Pancreas (tissue), 10 donors: ENCODE data around the gene UBXN1. TPM values are rescaled to one million over a fixed set of nuclear protein-coding genes. Genes with fewer than 3 reads are reported as not detected.

ENCODE experiments used
- ATAC-seq, 4 donors: fragments of 200-7000 bp; cut with Tn5 transposase; one replicate each; pipeline versions ENCODE4 v1.8.0 to v1.9.1; 2020; ENCODE audit warnings: mild to moderate bottlenecking in 4 of 4, moderate library complexity in 4 of 4
- DNase-seq, 6 donors: peaks; one replicate each; pipeline ENCODE4 v3.0.0-alpha.2; 2020
- FAIRE-seq: peaks from 2 replicates; lab custom pipeline; 2012; peaks lifted over from hg19 to GRCh38; lab: Jason Lieb, UNC
- H3K27ac ChIP-seq, 4 donors: fragments of 200-600 bp; sonication (generic); 1 replicate in 3 of 4; 2 replicates in 1 of 4; pipeline versions ENCODE4 v1.5.0 to v1.8.0; 2020
- H3K27me3 ChIP-seq, 4 donors: fragments of 200-600 bp; one replicate each; pipeline ENCODE4 v1.8.0; 2021
- H3K36me3 ChIP-seq, 3 donors: fragments of 200-600 bp; sonication (generic) in 1 of 3; one replicate each; pipeline versions ENCODE4 v1.5.0 to v1.8.0; 2020 to 2021
- H3K4me1 ChIP-seq, 3 donors: fragments of 200-600 bp; one replicate each; pipeline ENCODE4 v1.8.0; 2021
- H3K4me3 ChIP-seq, 4 donors: fragments of 200-600 bp; sonication (generic) in 2 of 4; one replicate each; pipeline versions ENCODE4 v1.5.0 to v1.8.0; 2020 to 2021
- H3K9me3 ChIP-seq, 4 donors: fragments of 200-600 bp; one replicate each; pipeline ENCODE4 v1.8.0; 2021
- CTCF ChIP-seq, 4 donors: fragments of 200-600 bp; sonication (generic) in 3 of 4; IDR thresholded peaks; one replicate each; pipeline versions ENCODE4 v1.5.0 to v1.8.0; 2021; ENCODE audit warnings: antibody characterized with exemption in 4 of 4
- WGBS, 2 donors: extraction: QIAGEN DNeasy Blood & Tissue Kit; methylation state at CpG; one replicate each; pipeline ENCODE4 v1.1.7; 2013; 5-methylcytosine and 5-hydroxymethylcytosine counted together
- intact Hi-C, 3 donors: fragments of 100-400 bp; cut with DNase I; formaldehyde crosslinking; loops; one replicate each; pipeline versions ENCODE4 v1.11.1 to v1.14.2; 2022
- polyA plus RNA-seq, 2 donors: library from polyadenylated mRNA; stranded (reverse); fragments of 200-250 nt; gene quantifications; one replicate each; pipeline ENCODE4 v1.2.3, GENCODE V29; 2013
- total RNA-seq, 6 donors: library from RNA; stranded (reverse); fragmentation: NEBNext Ultra II Directional in 4 of 6; extraction: Animal tissue kit (Norgen Biotek cat#: 25700) in 4 of 6; gene quantifications; one replicate each; pipeline versions ENCODE4 v1.2.1 to v1.2.4, GENCODE V29; 2021 to 2023
- donor health status: healthy with polysubstance abuse.
- donor health status: DM: no; HTN: no; CAD: no; lungs with moderate emphysema.
- donor health status: DM: no; HTN: no; CAD: no.
- donor health status: control.
- donor health status: control.
- donor health status: Bipolar disorder and iron deficiency.
- donor health status: DM: yes; HTN: yes; CAD: no.
- donor health status: DM: no; HTN: no; CAD: no.
- donor health status: DM: no; HTN: no; CAD: no.
- donor health status: DM: yes; HTN: yes; CAD: no.

UBXN1 gene
- total and polyA plus RNA-seq, 8 donors: 37.7 to 104 (median 60.0) TPM

GRCh38 chr11:62687508-62688396 is 8.9 kb upstream of the UBXN1 start:
- H3K4me1 ChIP-seq: no peaks in the 10 kb centered on the region
- no peaks in the 10 kb centered on the region for H3K27me3 ChIP-seq
- H3K27ac ChIP-seq: no peak overlapping the region
- no peak for TF ChIP-seq CTCF (IDR thresholded peaks at IDR 0.05)
- no peaks in the 10 kb centered on the region for H3K9me3 ChIP-seq
- intact Hi-C loops: no loop called here
- DNase-seq (no peak), FAIRE-seq (no peak), ATAC-seq (peak in 2 of 4 donors; percentile 23 to 28)
- WGBS, 2 donors: 45 to 46% methylated on average over 74 of the region's 74 CpGs
- H3K36me3 ChIP-seq: peaks cover 0 to 13% (median 0%) of the 10 kb centered on the region in 3 donors
- peak overlapping the region in 1 of 4 donors; percentile 18 for H3K4me3 ChIP-seq

GRCh38 chr11:62682518-62682917 is 3.6 kb upstream of the UBXN1 start:
- H3K9me3 ChIP-seq: no peaks in the 10 kb centered on the region
- H3K27ac ChIP-seq: no peak overlapping the region
- FAIRE-seq: no peak
- H3K27me3 ChIP-seq: no peaks in the 10 kb centered on the region
- peaks cover 0 to 9% (median 8%) of the 10 kb centered on the region in 3 donors for H3K4me1 ChIP-seq
- TF ChIP-seq CTCF (IDR thresholded peaks at IDR 0.05): no peak
- H3K36me3 ChIP-seq: no peaks in the 10 kb centered on the region
- peak in 3 of 4 donors; percentile 7 to 55 (median 39) for ATAC-seq
- H3K4me3 ChIP-seq: no peak overlapping the region
- peak in 1 of 6 donors; percentile 56 for DNase-seq
- 52 to 53% methylated on average over 7 of the region's 7 CpGs for WGBS, 2 donors
- intact Hi-C loops: no loop called here

- Histone ChIP-seq H3K9me3 (no peaks in the 10 kb centered on the region), H3K27ac (no peak overlapping the region), H3K4me1 (peaks cover 0 to 13% (median 12%) of the 10 kb centered on the region in 3 donors), H3K27me3 (no peaks in the 10 kb centered on the region), H3K4me3 (no peak overlapping the region), H3K36me3 (peaks cover 0 to 4% (median 0%) of the 10 kb centered on the region in 3 donors)
- peak in 3 of 4 donors; percentile 9 to 35 (median 17) for TF ChIP-seq CTCF (IDR thresholded peaks at IDR 0.05)
- ATAC-seq: peak; percentile 46 to 85 (median 80)
- peak in 2 of 6 donors; percentile 49 to 50 for DNase-seq
- FAIRE-seq: no peak
- intact Hi-C loops: no loop called here
- 26 to 33% methylated on average over 4 of the region's 4 CpGs for WGBS, 2 donors
These were observed 2.0 kb upstream of the UBXN1 start for GRCh38 chr11:62680825-62681240.

- no peak for FAIRE-seq
- H3K27me3 ChIP-seq: no peaks in the 10 kb centered on the region
- DNase-seq: no peak
- peak overlapping the region; percentile 40 to 87 (median 74) for H3K27ac ChIP-seq
- peak overlapping the region; percentile 68 to 98 (median 96) for H3K4me3 ChIP-seq
- peaks cover 0 to 4% (median 0%) of the 10 kb centered on the region in 3 donors for H3K36me3 ChIP-seq
- peak in 1 of 4 donors; percentile 5 for ATAC-seq
- peaks cover 2 to 14% (median 13%) of the 10 kb centered on the region in 3 donors for H3K4me1 ChIP-seq
- no peaks in the 10 kb centered on the region for H3K9me3 ChIP-seq
- intact Hi-C loops: no loop called here
- 1% methylated on average over 16 of the region's 16 CpGs for WGBS, 2 donors
- TF ChIP-seq CTCF (IDR thresholded peaks at IDR 0.05): no peak
These were observed 472 bp downstream of the UBXN1 start for GRCh38 chr11:62678433-62678769.
